Breast epithelium (tissue), 3 donors: Measurements from ENCODE around the gene GP1BB.

Experiments
- POLR2A ChIP-seq: fragments of 450-650 bp; IDR thresholded peaks from one replicate; pipeline ENCODE4 v1.6.1; 2016; ENCODE audit warnings: antibody characterized with exemption, mild to moderate bottlenecking, moderate library complexity
- POLR2AphosphoS5 ChIP-seq, 3 donors: sonication (generic); formaldehyde crosslinking; IDR thresholded peaks; one replicate each; pipeline ENCODE4 v1.6.1; 2017; ENCODE audit warnings: antibody characterized with exemption in 3 of 3
- TF ChIP-seq, protein P1 (sequence below), 3 donors: fragments of 450-650 bp; IDR thresholded peaks; one replicate each; pipeline ENCODE4 v1.5.1; 2016 to 2017; ENCODE audit warnings: antibody characterized with exemption in 3 of 3, mild to moderate bottlenecking in 3 of 3, moderate library complexity in 3 of 3

- TF ChIP-seq POLR2A, result no peak
- TF ChIP-seq, protein P1, sequence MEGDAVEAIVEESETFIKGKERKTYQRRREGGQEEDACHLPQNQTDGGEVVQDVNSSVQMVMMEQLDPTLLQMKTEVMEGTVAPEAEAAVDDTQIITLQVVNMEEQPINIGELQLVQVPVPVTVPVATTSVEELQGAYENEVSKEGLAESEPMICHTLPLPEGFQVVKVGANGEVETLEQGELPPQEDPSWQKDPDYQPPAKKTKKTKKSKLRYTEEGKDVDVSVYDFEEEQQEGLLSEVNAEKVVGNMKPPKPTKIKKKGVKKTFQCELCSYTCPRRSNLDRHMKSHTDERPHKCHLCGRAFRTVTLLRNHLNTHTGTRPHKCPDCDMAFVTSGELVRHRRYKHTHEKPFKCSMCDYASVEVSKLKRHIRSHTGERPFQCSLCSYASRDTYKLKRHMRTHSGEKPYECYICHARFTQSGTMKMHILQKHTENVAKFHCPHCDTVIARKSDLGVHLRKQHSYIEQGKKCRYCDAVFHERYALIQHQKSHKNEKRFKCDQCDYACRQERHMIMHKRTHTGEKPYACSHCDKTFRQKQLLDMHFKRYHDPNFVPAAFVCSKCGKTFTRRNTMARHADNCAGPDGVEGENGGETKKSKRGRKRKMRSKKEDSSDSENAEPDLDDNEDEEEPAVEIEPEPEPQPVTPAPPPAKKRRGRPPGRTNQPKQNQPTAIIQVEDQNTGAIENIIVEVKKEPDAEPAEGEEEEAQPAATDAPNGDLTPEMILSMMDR (IDR thresholded peaks at IDR 0.05), result no peak
- no peak for TF ChIP-seq POLR2AphosphoS5 (IDR thresholded peaks at IDR 0.05)
Measured at GRCh38 chr22:19762568-19763457, 39.5 kb downstream of the GP1BB start.
